Thyroid gland (tissue), 4 donors: ENCODE measurements around the gene P4HA2.

Experiments
- POLR2A ChIP-seq, 2 donors: fragments of 450-650 bp; IDR thresholded peaks; one replicate each; pipeline ENCODE4 v1.6.1; 2017; ENCODE audit warnings: antibody characterized with exemption in 2 of 2, mild to moderate bottlenecking in 2 of 2, moderate library complexity in 1 of 2
- TF ChIP-seq, protein P1 (sequence below), 6 experiments: fragments of 200-600 bp in 3 of 6; fragments of 450-650 bp in 3 of 6; sonication (generic) in 3 of 6; IDR thresholded peaks; one replicate each; pipeline ENCODE4 v1.5.1; 2016 to 2019; ENCODE audit warnings: antibody characterized with exemption in 6 of 6, mild to moderate bottlenecking in 2 of 6, inconsistent platforms in 1 of 6, moderate library complexity in 1 of 6

- TF ChIP-seq, protein P1, sequence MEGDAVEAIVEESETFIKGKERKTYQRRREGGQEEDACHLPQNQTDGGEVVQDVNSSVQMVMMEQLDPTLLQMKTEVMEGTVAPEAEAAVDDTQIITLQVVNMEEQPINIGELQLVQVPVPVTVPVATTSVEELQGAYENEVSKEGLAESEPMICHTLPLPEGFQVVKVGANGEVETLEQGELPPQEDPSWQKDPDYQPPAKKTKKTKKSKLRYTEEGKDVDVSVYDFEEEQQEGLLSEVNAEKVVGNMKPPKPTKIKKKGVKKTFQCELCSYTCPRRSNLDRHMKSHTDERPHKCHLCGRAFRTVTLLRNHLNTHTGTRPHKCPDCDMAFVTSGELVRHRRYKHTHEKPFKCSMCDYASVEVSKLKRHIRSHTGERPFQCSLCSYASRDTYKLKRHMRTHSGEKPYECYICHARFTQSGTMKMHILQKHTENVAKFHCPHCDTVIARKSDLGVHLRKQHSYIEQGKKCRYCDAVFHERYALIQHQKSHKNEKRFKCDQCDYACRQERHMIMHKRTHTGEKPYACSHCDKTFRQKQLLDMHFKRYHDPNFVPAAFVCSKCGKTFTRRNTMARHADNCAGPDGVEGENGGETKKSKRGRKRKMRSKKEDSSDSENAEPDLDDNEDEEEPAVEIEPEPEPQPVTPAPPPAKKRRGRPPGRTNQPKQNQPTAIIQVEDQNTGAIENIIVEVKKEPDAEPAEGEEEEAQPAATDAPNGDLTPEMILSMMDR (IDR thresholded peaks at IDR 0.05) = no peak
- no peak for TF ChIP-seq POLR2A (IDR thresholded peaks at IDR 0.05)
Observed at GRCh38 chr5:132199116-132199680, 28.5 kb downstream of the P4HA2 start.
